ENCODE data around the gene CRISP1. TPM values are rescaled to one million over a fixed set of nuclear protein-coding genes. Genes with fewer than 3 reads are reported as not detected.

The CRISP1 gene
- polyA plus RNA-seq, 1 donor from 2014 or later: not detected

GRCh38 chr6:49815166-49815565 is 51.2 kb downstream of the CRISP1 start:
- H3F3A ChIP-seq (ENCODE audit: insufficient read depth, low read length, poor library complexity, severe bottlenecking): no peaks in the 10 kb centered on the region
- H3K27ac ChIP-seq (ENCODE audit: low read length): no peak overlapping the region
- H2AFZ ChIP-seq (ENCODE audit: low read depth, low read length): no peak overlapping the region
- H4K20me1 ChIP-seq (ENCODE audit: insufficient read depth): no peaks in the 10 kb centered on the region
- no peak overlapping the region for H3K9ac ChIP-seq (ENCODE audit: low read length)
- no peak overlapping the region for H3K4me2 ChIP-seq (ENCODE audit: low read length)
- no peaks in the 10 kb centered on the region for H3K27me3 ChIP-seq (ENCODE audit: insufficient read depth, low read depth, low read length)
- no peaks in the 10 kb centered on the region for H3K9me3 ChIP-seq (ENCODE audit: low read length)
- no peaks in the 10 kb centered on the region for H3K9me2 ChIP-seq (ENCODE audit: insufficient read depth, low read length)
- H3K4me3 ChIP-seq (ENCODE audit: low read length): no peak overlapping the region
- H3K79me2 ChIP-seq (replicated peaks; ENCODE audit: insufficient read depth, low read length): no peaks in the 10 kb centered on the region
- no peaks in the 10 kb centered on the region for H3K36me3 ChIP-seq (ENCODE audit: insufficient read depth, low read length)
- TF ChIP-seq EP300 (conservative IDR thresholded peaks at IDR 0.05; ENCODE audit: poor library complexity, severe bottlenecking): no peak
- no peak for TF ChIP-seq EZH2 (IDR thresholded peaks at IDR 0.05; ENCODE audit: borderline replicate concordance, insufficient read depth, low read length, poor library complexity, severe bottlenecking)
- TF ChIP-seq CTCF (IDR thresholded peaks at IDR 0.05; ENCODE audit: poor library complexity, severe bottlenecking): no peak
- no peak for TF ChIP-seq TAF1 (IDR thresholded peaks at IDR 0.05; ENCODE audit: low read depth)
- TF ChIP-seq POLR2AphosphoS5 (IDR thresholded peaks at IDR 0.05): no peak
- no peak for TF ChIP-seq MXI1 (conservative IDR thresholded peaks at IDR 0.05; ENCODE audit: poor library complexity, severe bottlenecking)
- TF ChIP-seq RAD21 (conservative IDR thresholded peaks at IDR 0.05): no peak
- TF ChIP-seq REST (IDR thresholded peaks at IDR 0.05; ENCODE audit: borderline replicate concordance): no peak
- no peak for TF ChIP-seq SMC3 (conservative IDR thresholded peaks at IDR 0.05; ENCODE audit: poor library complexity)

- H3K9ac ChIP-seq (ENCODE audit: low read length): no peak overlapping the region
- H3K4me3 ChIP-seq (ENCODE audit: low read length): no peak overlapping the region
- no peak for TF ChIP-seq REST (IDR thresholded peaks at IDR 0.05; ENCODE audit: borderline replicate concordance)
- no peak overlapping the region for H3K4me2 ChIP-seq (ENCODE audit: low read length)
- H3F3A ChIP-seq (ENCODE audit: insufficient read depth, low read length, poor library complexity, severe bottlenecking): no peaks in the 10 kb centered on the region
- H3K27me3 ChIP-seq (ENCODE audit: insufficient read depth, low read depth, low read length): no peaks in the 10 kb centered on the region
- H3K36me3 ChIP-seq (ENCODE audit: insufficient read depth, low read length): no peaks in the 10 kb centered on the region
- H3K79me2 ChIP-seq (replicated peaks; ENCODE audit: insufficient read depth, low read length): no peaks in the 10 kb centered on the region
- no peak overlapping the region for H3K27ac ChIP-seq (ENCODE audit: low read length)
- no peaks in the 10 kb centered on the region for H4K20me1 ChIP-seq (ENCODE audit: insufficient read depth)
- H3K9me2 ChIP-seq (ENCODE audit: insufficient read depth, low read length): no peaks in the 10 kb centered on the region
- H3K9me3 ChIP-seq (ENCODE audit: low read length): no peaks in the 10 kb centered on the region
- H2AFZ ChIP-seq (ENCODE audit: low read depth, low read length): no peak overlapping the region
Observed at GRCh38 chr6:49813248-49813647, 53.1 kb downstream of the CRISP1 start.

All from neural cell (in vitro differentiated cells).